ENCODE results near the gene SLC16A6.

- TF ChIP-seq CTCF (IDR thresholded peaks at IDR 0.05 in 8 of 11, conservative IDR thresholded peaks at IDR 0.05 in 3 of 11) (no peak), POLR2A (IDR thresholded peaks at IDR 0.05) (no peak)
These were observed 11.7 kb upstream of the SLC16A6 start for GRCh38 chr17:68302666-68303065.

Measured in spleen (tissue), 7 donors.